Neuronal stem cell (in vitro differentiated cells): ENCODE data around the gene ARHGAP26.

Experiments
- DNase-seq: peaks from one replicate; pipeline ENCODE4 v3.0.0-alpha.2; 2013; ENCODE audit warnings: low spot score
- H2AFZ ChIP-seq: one replicate; pipeline ENCODE4 v1.6.1; 2013; ENCODE audit warnings: mild to moderate bottlenecking, low read length, inconsistent platforms
- H2AK5ac ChIP-seq: 2 replicates; pipeline ENCODE4 v1.6.1; 2013; ENCODE audit warnings: low read depth, mild to moderate bottlenecking, inconsistent platforms, low read length, moderate library complexity, mixed read lengths
- H2BK120ac ChIP-seq: 2 replicates; pipeline ENCODE4 v1.6.1; 2013; ENCODE audit warnings: low read depth, mild to moderate bottlenecking, inconsistent platforms, low read length, moderate library complexity, mixed read lengths
- H2BK12ac ChIP-seq: one replicate; pipeline ENCODE4 v1.6.1; 2013; ENCODE audit warnings: low read length, inconsistent platforms
- H2BK15ac ChIP-seq: 2 replicates; pipeline ENCODE4 v1.6.1; 2013; ENCODE audit warnings: mild to moderate bottlenecking, low read length, inconsistent platforms, mixed read lengths
- H2BK5ac ChIP-seq: one replicate; pipeline ENCODE4 v1.6.1; 2013; ENCODE audit warnings: inconsistent platforms, mild to moderate bottlenecking, low read length, moderate library complexity
- H3K14ac ChIP-seq: one replicate; pipeline ENCODE4 v1.6.1; 2013; ENCODE audit warnings: low read length, inconsistent platforms
- H3K18ac ChIP-seq: 2 replicates; pipeline ENCODE4 v1.6.1; 2013; ENCODE audit warnings: low read length, inconsistent platforms
- H3K23ac ChIP-seq: 2 replicates; pipeline ENCODE4 v1.6.1; 2013; ENCODE audit warnings: low read depth, mild to moderate bottlenecking, mixed read lengths, low read length, inconsistent platforms; ENCODE audit not compliant: poor library complexity
- H3K27ac ChIP-seq: replicated peaks from 3 replicates; pipeline ENCODE4 v1.5.1; 2013; ENCODE audit warnings: low read length, inconsistent platforms
- H3K27me3 ChIP-seq, 3 experiments: 2 replicates each; pipeline ENCODE4 v1.6.1; 2013; ENCODE audit warnings: low read length in 3 of 3, mild to moderate bottlenecking in 2 of 3, inconsistent platforms in 1 of 3, low read depth in 1 of 3, mixed read lengths in 1 of 3, moderate library complexity in 1 of 3; ENCODE audit not compliant: control insufficient read depth in 3 of 3, insufficient read depth in 3 of 3
- H3K36me3 ChIP-seq, 2 donors: replicated peaks in 1 of 2; 2 replicates each; pipeline ENCODE4 v1.6.1; 2013; ENCODE audit warnings: low read length in 2 of 2; ENCODE audit not compliant: control insufficient read depth in 2 of 2, insufficient read depth in 2 of 2
- H3K4ac ChIP-seq: 2 replicates; pipeline ENCODE4 v1.6.1; 2013; ENCODE audit warnings: inconsistent platforms, mild to moderate bottlenecking, low read length, moderate library complexity
- H3K4me1 ChIP-seq, 2 donors: 1 replicate in 1 of 2; 2 replicates in 1 of 2; pipeline ENCODE4 v1.6.1; 2013; ENCODE audit warnings: low read length in 2 of 2, low read depth in 1 of 2; ENCODE audit not compliant: control insufficient read depth in 2 of 2, insufficient read depth in 1 of 2
- H3K4me2 ChIP-seq: one replicate; pipeline ENCODE4 v1.6.1; 2013; ENCODE audit warnings: mild to moderate bottlenecking, low read length, inconsistent platforms; ENCODE audit not compliant: insufficient read depth, poor library complexity, severe bottlenecking
- H3K4me3 ChIP-seq, 2 donors: 2 replicates each; pipeline ENCODE4 v1.5.1; 2013; ENCODE audit warnings: low read length in 2 of 2, mild to moderate bottlenecking in 2 of 2, inconsistent platforms in 1 of 2, moderate library complexity in 1 of 2
- H3K79me1 ChIP-seq: one replicate; pipeline ENCODE4 v1.6.1; 2013; ENCODE audit warnings: low read depth, mild to moderate bottlenecking, inconsistent platforms, low read length, moderate library complexity
- H3K9ac ChIP-seq: one replicate; pipeline ENCODE4 v1.6.1; 2013; ENCODE audit warnings: mild to moderate bottlenecking, low read depth, low read length, inconsistent platforms; ENCODE audit not compliant: poor library complexity
- H3K9me3 ChIP-seq, 2 donors: replicated peaks in 1 of 2; 2 replicates each; pipeline versions ENCODE3 to v1.6.1; 2013; ENCODE audit warnings: low read length in 2 of 2, mild to moderate bottlenecking in 2 of 2, inconsistent platforms in 1 of 2, low read depth in 1 of 2, mixed read lengths in 1 of 2, moderate library complexity in 1 of 2; ENCODE audit not compliant: control insufficient read depth in 2 of 2, insufficient read depth in 1 of 2
- H4K8ac ChIP-seq: one replicate; pipeline ENCODE4 v1.6.1; 2013; ENCODE audit warnings: low read depth, mild to moderate bottlenecking, inconsistent platforms, low read length, moderate library complexity
- H4K91ac ChIP-seq: one replicate; pipeline ENCODE4 v1.6.1; 2013; ENCODE audit warnings: low read length, low read depth, mild to moderate bottlenecking, inconsistent platforms; ENCODE audit not compliant: poor library complexity
- WGBS, 2 donors: extraction: QIAGEN DNeasy Blood & Tissue Kit; methylation state at CpG; one replicate each; pipeline ENCODE4 v1.1.7; 2013; ENCODE audit warnings: missing lambda C conversion rate in 2 of 2, mixed read lengths in 1 of 2; ENCODE audit not compliant: insufficient read length in 2 of 2, insufficient replicate concordance in 1 of 2; ENCODE audit errors: extremely low coverage in 2 of 2; 5-methylcytosine and 5-hydroxymethylcytosine counted together

ARHGAP26 gene

GRCh38 chr5:143031781-143032580 lies 261.8 kb downstream of the ARHGAP26 start:
- Histone ChIP-seq H3K23ac (no peak overlapping the region), H3K27me3 (no peaks in the 10 kb centered on the region), H2AK5ac (no peak overlapping the region), H3K27ac (peak overlapping the region; percentile 42), H3K18ac (peak overlapping the region; percentile 11), H2BK5ac (no peak overlapping the region), H2BK15ac (peak overlapping the region; percentile 21), H2BK12ac (no peak overlapping the region), H3K79me1 (no peaks in the 10 kb centered on the region), H3K4me2 (no peak overlapping the region), H3K9ac (no peak overlapping the region), H2AFZ (no peak overlapping the region), H2BK120ac (no peak overlapping the region), H3K36me3 (no peaks in the 10 kb centered on the region), H3K4ac (no peak overlapping the region), H3K9me3 (no peaks in the 10 kb centered on the region), H3K4me1 (peaks cover 0 to 8% of the 10 kb centered on the region in 2 donors), H4K8ac (no peak overlapping the region), H4K91ac (no peak overlapping the region), H3K14ac (no peak overlapping the region), H3K4me3 (no peak overlapping the region)
- DNase-seq: no peak
- no CpG with 5 or more reads among the region's 13 CpGs for WGBS, 2 donors

GRCh38 chr5:143032581-143032836 lies 262.3 kb downstream of the ARHGAP26 start:
- H4K8ac ChIP-seq: no peak overlapping the region
- no peak overlapping the region for H4K91ac ChIP-seq
- no CpG with 5 or more reads among the region's 1 CpG for WGBS, 2 donors
- H3K79me1 ChIP-seq: no peaks in the 10 kb centered on the region
- H2BK120ac ChIP-seq: no peak overlapping the region
- H3K4me2 ChIP-seq: no peak overlapping the region
- peaks cover 0 to 11% of the 10 kb centered on the region in 2 donors for H3K4me1 ChIP-seq
- no peak overlapping the region for H3K4ac ChIP-seq
- no peak overlapping the region for H3K18ac ChIP-seq
- no peak for DNase-seq
- no peaks in the 10 kb centered on the region for H3K36me3 ChIP-seq
- H2BK15ac ChIP-seq: no peak overlapping the region
- no peak overlapping the region for H3K27ac ChIP-seq
- H2AK5ac ChIP-seq: no peak overlapping the region
- no peak overlapping the region for H3K4me3 ChIP-seq
- H3K14ac ChIP-seq: no peak overlapping the region
- no peaks in the 10 kb centered on the region for H3K27me3 ChIP-seq
- no peak overlapping the region for H3K23ac ChIP-seq
- H2BK5ac ChIP-seq: no peak overlapping the region
- no peaks in the 10 kb centered on the region for H3K9me3 ChIP-seq
- no peak overlapping the region for H2BK12ac ChIP-seq
- no peak overlapping the region for H3K9ac ChIP-seq
- H2AFZ ChIP-seq: no peak overlapping the region

- Histone ChIP-seq H3K36me3 (no peaks in the 10 kb centered on the region), H3K18ac (no peak overlapping the region), H2BK12ac (no peak overlapping the region), H3K4ac (no peak overlapping the region), H3K23ac (no peak overlapping the region), H4K91ac (no peak overlapping the region), H2BK5ac (no peak overlapping the region), H3K27ac (no peak overlapping the region), H3K27me3 (no peaks in the 10 kb centered on the region), H3K14ac (no peak overlapping the region), H4K8ac (no peak overlapping the region), H3K9ac (no peak overlapping the region), H3K4me1 (peaks cover 0 to 11% of the 10 kb centered on the region in 2 donors), H2BK15ac (no peak overlapping the region), H3K4me2 (no peak overlapping the region), H2AFZ (no peak overlapping the region), H3K4me3 (no peak overlapping the region), H3K9me3 (no peaks in the 10 kb centered on the region), H3K79me1 (no peaks in the 10 kb centered on the region), H2AK5ac (no peak overlapping the region), H2BK120ac (no peak overlapping the region)
- no CpG with 5 or more reads among the region's 10 CpGs for WGBS, 2 donors
- no peak for DNase-seq
Observed at GRCh38 chr5:143033535-143034250, 263.5 kb downstream of the ARHGAP26 start.

GRCh38 chr5:143036146-143036927 lies 266.2 kb downstream of the ARHGAP26 start:
- no peak overlapping the region for H2BK12ac ChIP-seq
- no peak overlapping the region for H2BK15ac ChIP-seq
- no peak for DNase-seq
- no peak overlapping the region for H2BK5ac ChIP-seq
- H3K79me1 ChIP-seq: no peaks in the 10 kb centered on the region
- no peak overlapping the region for H3K23ac ChIP-seq
- WGBS, 2 donors: no CpG with 5 or more reads among the region's 4 CpGs
- H3K4me3 ChIP-seq: no peak overlapping the region
- H2AK5ac ChIP-seq: no peak overlapping the region
- no peak overlapping the region for H3K4ac ChIP-seq
- no peak overlapping the region for H4K91ac ChIP-seq
- no peak overlapping the region for H3K27ac ChIP-seq
- H3K14ac ChIP-seq: no peak overlapping the region
- H3K9me3 ChIP-seq: no peaks in the 10 kb centered on the region
- peaks cover 0 to 11% of the 10 kb centered on the region in 2 donors for H3K4me1 ChIP-seq
- no peak overlapping the region for H3K4me2 ChIP-seq
- H2AFZ ChIP-seq: no peak overlapping the region
- no peaks in the 10 kb centered on the region for H3K36me3 ChIP-seq
- no peak overlapping the region for H4K8ac ChIP-seq
- no peak overlapping the region for H2BK120ac ChIP-seq
- no peak overlapping the region for H3K18ac ChIP-seq
- no peak overlapping the region for H3K9ac ChIP-seq
- no peaks in the 10 kb centered on the region for H3K27me3 ChIP-seq
